Ishikawa (cell line): Measurements from ENCODE around the gene APC2.

ENCODE experiments used
- EP300 ChIP-seq: IDR thresholded peaks from 2 replicates; pipeline ENCODE4 v1.6.1; 2012; ENCODE audit warnings: borderline replicate concordance
- NFIC ChIP-seq: IDR thresholded peaks from 2 replicates; pipeline ENCODE4 v1.6.1; 2012
- TAF1 ChIP-seq: IDR thresholded peaks from 2 replicates; pipeline ENCODE4 v1.6.1; 2012; ENCODE audit warnings: low read depth, mild to moderate bottlenecking

DNA sequence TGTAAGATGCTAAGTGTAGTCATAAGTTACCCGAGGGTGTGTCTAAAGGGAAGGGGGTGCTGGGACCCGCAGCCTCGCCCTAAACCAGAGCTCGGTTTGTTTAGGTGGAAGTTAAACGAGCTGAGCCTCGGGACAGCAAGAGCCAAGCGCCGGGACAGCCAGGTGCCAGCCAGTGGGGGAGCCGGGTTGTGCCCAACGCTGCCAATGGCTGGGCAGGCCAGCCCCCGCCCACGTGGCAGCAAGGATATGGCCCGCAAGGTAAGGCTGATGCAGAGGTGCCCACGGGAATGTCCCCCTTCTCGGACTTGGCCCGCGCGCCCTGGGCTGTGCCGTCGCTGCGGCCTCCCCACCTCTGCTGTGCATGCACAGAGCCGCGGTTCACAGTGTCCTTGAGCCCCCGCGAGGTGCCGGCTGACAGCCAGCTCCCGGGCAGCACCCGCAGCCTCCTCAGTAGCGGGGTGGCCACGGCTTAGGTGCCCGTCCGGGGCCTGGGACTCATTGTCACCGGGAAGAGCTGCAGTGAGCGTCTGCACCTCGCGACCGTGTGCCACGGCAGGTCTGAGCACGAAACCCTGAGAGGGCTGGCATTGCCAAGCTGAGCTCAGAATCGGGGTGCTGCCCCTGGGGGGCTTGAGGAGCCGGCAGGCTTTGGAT lies 21.1 kb upstream of the APC2 start:
- TF ChIP-seq EP300 (no peak), TAF1 (no peak), NFIC (no peak)
